BE2C (cell line): ENCODE measurements around the gene WNT7B.

Experiments used
- DNase-seq: peaks from one replicate; pipeline ENCODE4 v3.0.0-alpha.2; 2020
- H3K27me3 ChIP-seq: fragments of 250-450 bp; sonication (Bioruptor Pico); 2 replicates; pipeline ENCODE4 v1.5.1; 2020; ENCODE audit warnings: mild to moderate bottlenecking
- H3K36me3 ChIP-seq: fragments of 250-450 bp; sonication (Bioruptor Pico); 2 replicates; pipeline ENCODE4 v1.5.1; 2020; ENCODE audit warnings: mild to moderate bottlenecking
- H3K4me1 ChIP-seq: fragments of 250-450 bp; sonication (Bioruptor Pico); 2 replicates; pipeline ENCODE4 v1.5.1; 2020
- H3K4me3 ChIP-seq: 2 replicates; pipeline ENCODE4 v1.5.1; 2011; ENCODE audit warnings: low read depth, low read length
- H3K9me3 ChIP-seq: fragments of 250-450 bp; sonication (Bioruptor Pico); 2 replicates; pipeline ENCODE4 v1.5.1; 2020
- TF ChIP-seq, protein P1 (sequence below): IDR thresholded peaks from 2 replicates; pipeline ENCODE4 v1.5.1; 2012; ENCODE audit warnings: mild to moderate bottlenecking, low read depth, low read length

WNT7B gene

DNA sequence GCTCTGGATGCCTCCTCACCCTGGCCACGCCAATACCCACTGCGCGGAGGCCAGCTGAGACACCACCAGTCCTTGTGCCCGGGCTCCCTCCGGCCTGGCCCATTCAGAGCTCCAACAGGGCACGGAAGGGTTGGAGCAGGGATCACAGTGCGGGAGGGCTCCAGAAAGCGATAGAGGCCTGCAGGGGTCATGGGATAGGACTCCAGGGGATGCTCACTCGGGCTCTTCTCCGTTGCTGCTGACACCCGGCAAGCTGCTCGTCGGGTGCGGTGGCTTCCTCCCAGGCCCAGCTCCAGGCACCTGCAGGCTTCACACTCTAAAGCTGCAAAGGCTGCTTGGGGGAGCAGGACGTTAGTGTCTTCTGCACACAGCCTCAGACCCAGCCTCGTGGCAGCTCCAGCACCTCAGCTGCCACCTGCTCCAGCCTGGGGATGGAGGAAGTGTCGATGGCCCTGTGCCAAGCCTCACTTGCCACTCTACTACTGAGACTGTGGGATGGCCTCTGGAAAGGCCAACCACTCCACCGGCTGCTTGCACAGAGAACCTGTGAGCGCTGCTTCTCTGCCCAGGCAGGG lies 10.6 kb downstream of the WNT7B start:
- H3K9me3 ChIP-seq, result no peaks in the 10 kb centered on the region
- TF ChIP-seq, protein P1, sequence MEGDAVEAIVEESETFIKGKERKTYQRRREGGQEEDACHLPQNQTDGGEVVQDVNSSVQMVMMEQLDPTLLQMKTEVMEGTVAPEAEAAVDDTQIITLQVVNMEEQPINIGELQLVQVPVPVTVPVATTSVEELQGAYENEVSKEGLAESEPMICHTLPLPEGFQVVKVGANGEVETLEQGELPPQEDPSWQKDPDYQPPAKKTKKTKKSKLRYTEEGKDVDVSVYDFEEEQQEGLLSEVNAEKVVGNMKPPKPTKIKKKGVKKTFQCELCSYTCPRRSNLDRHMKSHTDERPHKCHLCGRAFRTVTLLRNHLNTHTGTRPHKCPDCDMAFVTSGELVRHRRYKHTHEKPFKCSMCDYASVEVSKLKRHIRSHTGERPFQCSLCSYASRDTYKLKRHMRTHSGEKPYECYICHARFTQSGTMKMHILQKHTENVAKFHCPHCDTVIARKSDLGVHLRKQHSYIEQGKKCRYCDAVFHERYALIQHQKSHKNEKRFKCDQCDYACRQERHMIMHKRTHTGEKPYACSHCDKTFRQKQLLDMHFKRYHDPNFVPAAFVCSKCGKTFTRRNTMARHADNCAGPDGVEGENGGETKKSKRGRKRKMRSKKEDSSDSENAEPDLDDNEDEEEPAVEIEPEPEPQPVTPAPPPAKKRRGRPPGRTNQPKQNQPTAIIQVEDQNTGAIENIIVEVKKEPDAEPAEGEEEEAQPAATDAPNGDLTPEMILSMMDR, result no peak
- peak; percentile 57 for DNase-seq
- no peaks in the 10 kb centered on the region for H3K36me3 ChIP-seq
- no peak overlapping the region for H3K4me3 ChIP-seq
- H3K4me1 ChIP-seq, result no peaks in the 10 kb centered on the region; the same call in 1 of the 2 replicates
- peaks cover 7% of the 10 kb centered on the region for H3K27me3 ChIP-seq

- Histone ChIP-seq H3K27me3 (peaks cover under 1% of the 10 kb centered on the region; the same call in 1 of the 2 replicates), H3K36me3 (no peaks in the 10 kb centered on the region), H3K9me3 (no peaks in the 10 kb centered on the region), H3K4me3 (no peak overlapping the region), H3K4me1 (no peaks in the 10 kb centered on the region)
- DNase-seq, result no peak
- TF ChIP-seq, protein P1, result no peak
Observed at GRCh38 chr22:45965563-45965962, 11.4 kb downstream of the WNT7B start.

DNA sequence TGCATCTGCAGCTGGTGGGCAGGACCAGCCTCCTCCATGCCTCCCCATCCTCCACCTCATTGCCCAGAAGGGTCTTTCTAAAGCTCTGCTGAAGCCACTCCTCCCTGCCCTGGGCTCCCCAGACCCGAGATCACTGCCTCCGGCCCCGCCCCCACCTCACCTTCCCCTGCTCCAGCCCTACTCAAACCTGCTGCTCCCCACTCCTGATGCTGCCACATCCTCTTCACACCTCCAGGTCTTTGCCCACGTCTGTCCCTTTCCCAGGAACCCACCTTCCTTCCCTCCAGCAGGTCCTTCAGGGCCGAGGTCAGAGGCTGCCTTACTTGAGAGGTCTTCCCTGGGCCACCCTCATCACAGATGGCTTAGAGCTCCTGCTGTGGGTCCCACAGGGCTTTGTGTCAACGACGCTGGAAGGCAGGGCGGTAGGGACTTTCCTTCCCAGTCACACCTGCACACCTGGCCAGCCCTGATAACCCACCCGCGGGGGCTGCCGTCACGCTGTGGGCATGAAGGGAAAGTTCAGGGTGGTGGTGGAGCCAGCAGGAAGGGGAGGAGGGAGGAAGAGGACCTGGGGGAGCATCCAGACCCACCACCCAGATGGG lies 11.9 kb downstream of the WNT7B start:
- Histone ChIP-seq H3K27me3 (no peaks in the 10 kb centered on the region), H3K36me3 (no peaks in the 10 kb centered on the region), H3K9me3 (no peaks in the 10 kb centered on the region), H3K4me3 (no peak overlapping the region), H3K4me1 (peaks cover under 1% of the 10 kb centered on the region; the same call in 1 of the 2 replicates)
- TF ChIP-seq, protein P1, result no peak
- DNase-seq, result no peak

- no peak for DNase-seq
- H3K9me3 ChIP-seq, result no peaks in the 10 kb centered on the region
- H3K4me3 ChIP-seq, result no peak overlapping the region
- H3K36me3 ChIP-seq, result no peaks in the 10 kb centered on the region
- TF ChIP-seq, protein P1, result no peak
- H3K27me3 ChIP-seq, result no peaks in the 10 kb centered on the region
- peaks cover 6% of the 10 kb centered on the region; the same call in 1 of the 2 replicates for H3K4me1 ChIP-seq
Observed at GRCh38 chr22:45964372-45964771, 12.6 kb downstream of the WNT7B start.

- Histone ChIP-seq H3K9me3 (no peaks in the 10 kb centered on the region), H3K27me3 (no peaks in the 10 kb centered on the region), H3K36me3 (no peaks in the 10 kb centered on the region), H3K4me3 (no peak overlapping the region), H3K4me1 (peaks cover 6% of the 10 kb centered on the region; the same call in 1 of the 2 replicates)
- DNase-seq, result no peak
- TF ChIP-seq, protein P1, result no peak
Observed at GRCh38 chr22:45963821-45964220, 13.1 kb downstream of the WNT7B start.

DNA sequence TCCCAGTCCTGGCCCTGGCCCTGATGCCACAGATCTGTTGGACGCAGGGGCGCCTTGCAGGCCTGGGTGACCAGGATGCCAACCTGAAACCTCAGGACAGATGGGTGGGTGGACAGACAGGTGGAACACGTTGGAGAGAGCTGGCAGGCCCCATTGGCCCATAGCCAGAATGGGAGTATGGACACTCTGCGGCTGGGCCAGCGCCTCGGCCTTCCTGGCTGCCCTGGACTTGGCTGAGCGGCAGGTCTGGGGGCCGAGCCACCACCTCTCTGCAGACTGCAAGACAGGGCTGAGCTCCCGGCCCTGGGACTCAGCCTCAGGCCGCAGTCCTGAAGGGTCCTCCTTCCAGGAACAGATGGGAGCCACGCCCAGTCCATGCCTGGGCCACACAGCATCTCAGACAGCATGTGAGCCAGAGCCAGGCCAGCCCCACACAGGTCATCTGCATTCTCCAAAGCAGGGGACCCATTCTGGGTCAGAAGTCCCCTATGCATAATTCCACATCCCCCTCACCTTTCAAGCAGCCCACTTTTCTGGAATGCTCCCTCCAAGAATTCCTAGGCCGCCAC lies 14.1 kb downstream of the WNT7B start:
- Histone ChIP-seq H3K27me3 (no peaks in the 10 kb centered on the region), H3K4me3 (no peak overlapping the region), H3K4me1 (peaks cover 6% of the 10 kb centered on the region; the same call in 1 of the 2 replicates), H3K36me3 (no peaks in the 10 kb centered on the region), H3K9me3 (no peaks in the 10 kb centered on the region)
- DNase-seq, result no peak
- TF ChIP-seq, protein P1, result no peak
